Esophagus (tissue), 2 donors: ENCODE data around the gene NAPG. TPM values are rescaled to one million over a fixed set of nuclear protein-coding genes. Genes with fewer than 3 reads are reported as not detected.
"Not testable (repeated sequence)": the region's sequence is repeated elsewhere in the genome, so short reads cannot be mapped to it uniquely, and the experiment has no call there.

Experiments used
- H3K27ac ChIP-seq, 2 donors: one replicate each; pipeline ENCODE4 v1.5.1; 2013; ENCODE audit warnings: low read depth in 2 of 2, mild to moderate bottlenecking in 2 of 2, inconsistent platforms in 1 of 2, low read length in 1 of 2, moderate library complexity in 1 of 2
- H3K27me3 ChIP-seq, 2 donors: one replicate each; pipeline ENCODE4 v1.6.1; 2013; ENCODE audit warnings: low read length in 2 of 2, control low read depth in 1 of 2, mild to moderate bottlenecking in 1 of 2; ENCODE audit not compliant: insufficient read depth in 2 of 2, control insufficient read depth in 1 of 2
- H3K36me3 ChIP-seq, 2 donors: one replicate each; pipeline ENCODE4 v1.6.1; 2013; ENCODE audit warnings: low read length in 1 of 2; ENCODE audit not compliant: control insufficient read depth in 2 of 2, insufficient read depth in 2 of 2
- H3K4me1 ChIP-seq, 2 donors: one replicate each; pipeline ENCODE4 v1.6.1; 2013; ENCODE audit warnings: low read length in 1 of 2; ENCODE audit not compliant: control insufficient read depth in 2 of 2, insufficient read depth in 2 of 2
- H3K4me3 ChIP-seq, 2 donors: one replicate each; pipeline ENCODE4 v1.5.1; 2013; ENCODE audit warnings: low read length in 2 of 2, mild to moderate bottlenecking in 2 of 2, low read depth in 1 of 2, moderate library complexity in 1 of 2
- H3K9me3 ChIP-seq, 2 donors: one replicate each; pipeline ENCODE4 v1.6.1; 2013; ENCODE audit warnings: mild to moderate bottlenecking in 2 of 2, low read depth in 1 of 2, low read length in 1 of 2, moderate library complexity in 1 of 2; ENCODE audit not compliant: control insufficient read depth in 2 of 2, insufficient read depth in 1 of 2
- WGBS, 2 donors: extraction: QIAGEN DNeasy Blood & Tissue Kit; methylation state at CpG; one replicate each; pipeline ENCODE4 v1.1.7; 2013; 5-methylcytosine and 5-hydroxymethylcytosine counted together
- polyA plus RNA-seq, 2 donors: library from polyadenylated mRNA; stranded (reverse); fragments of 200-250 nt; gene quantifications; one replicate each; pipeline ENCODE4 v1.2.3, GENCODE V29; 2013
- donor health status: healthy with polysubstance abuse.
- donor health status: Bipolar disorder and iron deficiency.

The NAPG gene
- polyA plus RNA-seq, 2 donors = 12.4 to 13.2 TPM

DNA sequence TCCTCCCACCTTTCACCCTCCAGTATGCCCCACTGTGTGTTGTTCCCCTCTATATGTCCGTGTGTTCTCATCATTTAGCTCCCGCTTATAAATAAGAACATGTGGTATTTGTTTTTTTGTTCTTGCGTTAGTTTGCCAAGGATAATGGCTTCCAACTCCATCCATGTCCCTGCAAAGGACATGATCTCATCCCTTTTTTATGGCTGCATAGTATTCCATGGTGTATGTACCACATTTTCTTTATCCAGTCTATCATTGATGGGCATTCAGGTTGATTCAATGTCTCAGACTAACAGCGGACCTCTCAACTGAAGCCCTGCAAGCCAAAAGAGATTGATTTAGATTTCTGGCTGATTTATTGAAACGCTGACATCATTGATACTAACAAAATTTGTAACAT lies 44.1 kb downstream of the NAPG start:
- 87 to 92% methylated on average over 5 of the region's 5 CpGs for WGBS, 2 donors
- H3K36me3 ChIP-seq, H3K27ac ChIP-seq, H3K4me1 ChIP-seq, H3K27me3 ChIP-seq, H3K9me3 ChIP-seq, H3K4me3 ChIP-seq: not testable (repeated sequence)

DNA sequence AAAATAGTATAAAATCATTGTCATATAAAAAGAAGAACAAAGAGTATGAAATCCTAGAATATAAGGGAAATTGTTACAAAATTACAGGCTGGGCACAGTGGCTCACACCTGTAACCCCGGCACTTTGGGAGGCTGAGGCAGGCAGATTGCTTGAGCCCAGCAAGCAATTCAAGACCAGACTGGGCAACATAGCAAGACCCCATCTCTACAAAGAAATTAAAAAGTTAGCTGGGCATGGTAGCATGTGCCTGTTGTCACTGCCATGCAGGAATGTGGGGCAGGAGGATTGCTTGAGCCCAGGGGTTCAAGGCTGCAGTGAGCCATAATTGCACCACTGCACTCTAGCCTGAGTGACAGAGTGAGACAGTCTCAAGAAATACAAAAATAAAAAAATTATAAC lies 44.8 kb downstream of the NAPG start:
- Histone ChIP-seq H3K27me3 (no peaks in the 10 kb centered on the region), H3K27ac (no peak overlapping the region), H3K4me1 (no peaks in the 10 kb centered on the region), H3K36me3 (no peaks in the 10 kb centered on the region), H3K4me3 (no peak overlapping the region), H3K9me3 (no peaks in the 10 kb centered on the region)
- WGBS, 2 donors = 96 to 97% methylated on average over 1 of the region's 1 CpG

DNA sequence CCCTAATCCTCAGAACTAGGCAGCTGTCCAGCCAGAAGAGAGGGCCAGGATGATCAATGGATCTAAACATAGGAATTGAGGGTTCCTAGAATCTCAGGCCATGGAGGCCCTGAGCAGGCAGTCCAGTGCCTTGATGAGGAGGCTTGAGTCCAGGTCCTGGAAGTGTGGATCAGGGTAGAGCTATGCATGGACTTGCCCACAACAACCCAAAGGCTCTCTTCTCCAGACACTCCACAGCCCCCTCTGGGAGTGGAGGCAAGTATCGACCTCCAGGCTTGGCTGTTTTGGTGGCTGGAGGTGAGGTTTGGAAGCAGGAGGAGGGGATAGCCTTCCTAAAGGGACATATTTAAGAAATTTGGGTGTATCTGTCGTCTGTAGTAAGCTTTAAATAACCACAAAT lies 45.7 kb downstream of the NAPG start:
- Histone ChIP-seq H3K4me1 (no peaks in the 10 kb centered on the region), H3K4me3 (no peak overlapping the region), H3K9me3 (no peaks in the 10 kb centered on the region), H3K36me3 (no peaks in the 10 kb centered on the region), H3K27ac (no peak overlapping the region), H3K27me3 (no peaks in the 10 kb centered on the region)
- 53 to 70% methylated on average over 2 of the region's 2 CpGs for WGBS, 2 donors

DNA sequence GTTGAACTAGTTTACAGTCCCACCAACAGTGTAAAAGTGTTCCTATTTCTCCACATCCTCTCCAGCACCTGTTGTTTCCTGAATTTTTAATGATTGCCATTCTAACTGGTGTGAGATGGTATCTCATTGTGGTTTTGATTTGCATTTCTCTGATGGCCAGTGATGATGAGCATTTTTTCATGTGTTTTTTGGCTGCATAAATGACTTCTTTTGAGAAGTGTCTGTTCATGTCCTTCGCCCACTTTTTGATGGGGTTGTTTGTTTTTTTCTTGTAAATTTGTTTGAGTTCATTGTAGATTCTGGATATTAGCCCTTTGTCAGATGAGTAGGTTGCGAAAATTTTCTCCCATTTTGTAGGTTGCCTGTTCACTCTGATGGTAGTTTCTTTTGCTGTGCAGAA lies 47.4 kb downstream of the NAPG start:
- H3K27me3 ChIP-seq, H3K4me1 ChIP-seq, H3K4me3 ChIP-seq, H3K27ac ChIP-seq, H3K9me3 ChIP-seq, H3K36me3 ChIP-seq: not testable (repeated sequence)
- WGBS, 2 donors = 80% methylated on average over 1 of the region's 2 CpGs; no CpG with 5 or more reads in 1 of the 2 donors

GRCh38 chr18:10574412-10574811 lies 48.6 kb downstream of the NAPG start:
- not testable (repeated sequence) for H3K9me3 ChIP-seq, H3K4me1 ChIP-seq, H3K36me3 ChIP-seq, H3K27ac ChIP-seq, H3K27me3 ChIP-seq, H3K4me3 ChIP-seq
- 69 to 85% methylated on average over 2 of the region's 2 CpGs for WGBS, 2 donors

GRCh38 chr18:10577842-10578572 lies 52.2 kb downstream of the NAPG start:
- not testable (repeated sequence) for H3K4me3 ChIP-seq

GRCh38 chr18:10578573-10578899 lies 52.7 kb downstream of the NAPG start:
- not testable (repeated sequence) for H3K4me1 ChIP-seq, H3K27me3 ChIP-seq, H3K9me3 ChIP-seq, H3K36me3 ChIP-seq, H3K27ac ChIP-seq, H3K4me3 ChIP-seq
- WGBS, 2 donors = 95 to 96% methylated on average over 11 of the region's 11 CpGs

More at GRCh38 chr18:10577842-10578572, 52.2 kb downstream of the NAPG start:
- not testable (repeated sequence) for H3K27me3 ChIP-seq, H3K4me1 ChIP-seq, H3K36me3 ChIP-seq, H3K27ac ChIP-seq, H3K9me3 ChIP-seq
- WGBS, 2 donors = 68 to 73% methylated on average over 25 of the region's 25 CpGs

- no peak overlapping the region for H3K27ac ChIP-seq
- no peaks in the 10 kb centered on the region for H3K4me1 ChIP-seq
- H3K9me3 ChIP-seq = no peaks in the 10 kb centered on the region
- no peaks in the 10 kb centered on the region for H3K36me3 ChIP-seq
- no peak overlapping the region for H3K4me3 ChIP-seq
- no peaks in the 10 kb centered on the region for H3K27me3 ChIP-seq
- 81 to 85% methylated on average over 12 of the region's 12 CpGs for WGBS, 2 donors
Measured at GRCh38 chr18:10579079-10579867, 53.4 kb downstream of the NAPG start.

- Histone ChIP-seq H3K4me1 (no peaks in the 10 kb centered on the region), H3K9me3 (no peaks in the 10 kb centered on the region), H3K4me3 (no peak overlapping the region), H3K27me3 (no peaks in the 10 kb centered on the region), H3K36me3 (no peaks in the 10 kb centered on the region), H3K27ac (no peak overlapping the region)
- WGBS, 2 donors = 93 to 96% methylated on average over 4 of the region's 4 CpGs
Measured at GRCh38 chr18:10580215-10580614, 54.4 kb downstream of the NAPG start.

- Histone ChIP-seq H3K36me3 (no peaks in the 10 kb centered on the region), H3K4me1 (no peaks in the 10 kb centered on the region), H3K9me3 (no peaks in the 10 kb centered on the region), H3K4me3 (no peak overlapping the region), H3K27me3 (no peaks in the 10 kb centered on the region), H3K27ac (no peak overlapping the region)
- 55 to 73% methylated on average over 1 of the region's 1 CpG for WGBS, 2 donors
Measured at GRCh38 chr18:10585260-10585659, 59.4 kb downstream of the NAPG start.
